K562 (cell line): ENCODE results near the gene RAP1A. TPM values are rescaled to one million over a fixed set of nuclear protein-coding genes. Genes with fewer than 3 reads are reported as not detected.
A peak's percentile ranks its signal among the peaks of the same experiment; 100 is the strongest.

Source experiments
- CEBPZ ChIP-seq: fragments of 150-350 bp; IDR thresholded peaks from 2 replicates; pipeline ENCODE4 v1.6.1; 2014; ENCODE audit warnings: low read depth, mild to moderate bottlenecking, low read length, borderline replicate concordance
- FOXA1 ChIP-seq: fragments of 450-650 bp; IDR thresholded peaks from 2 replicates; pipeline ENCODE4 v1.6.1; 2016; ENCODE audit warnings: mild to moderate bottlenecking, borderline replicate concordance
- HMBOX1 ChIP-seq: sonication (generic); IDR thresholded peaks from 2 replicates; pipeline ENCODE4 v1.6.1; 2016
- HSF4 ChIP-seq: fragments of 250-450 bp; sonication (Bioruptor Pico); IDR thresholded peaks from 2 replicates; pipeline ENCODE4 v2.1.2; 2022; ENCODE audit warnings: mild to moderate bottlenecking, moderate library complexity, borderline replicate concordance
- KAT8 ChIP-seq: fragments of 450-650 bp; IDR thresholded peaks from 2 replicates; pipeline ENCODE4 v1.6.1; 2016; ENCODE audit warnings: low read depth, mild to moderate bottlenecking
- MYC ChIP-seq, 2 experiments: fragments of 250-450 bp in 1 of 2; sonication (Bioruptor Pico) in 1 of 2; IDR thresholded peaks; 2 replicates each; pipeline versions ENCODE4 v1.5.1 to v1.6.1; 2012 to 2021; ENCODE audit warnings: low read depth in 2 of 2, borderline replicate concordance in 1 of 2, improper control_type of control experiment in 1 of 2, low read length in 1 of 2, mild to moderate bottlenecking in 1 of 2, moderate library complexity in 1 of 2
- NONO ChIP-seq, 2 experiments: fragments of 200-400 bp in 1 of 2; fragments of 450-650 bp in 1 of 2; formaldehyde crosslinking in 1 of 2; IDR thresholded peaks; 2 replicates each; pipeline ENCODE4 v1.6.1; 2017; ENCODE audit warnings: low read depth in 2 of 2, mild to moderate bottlenecking in 2 of 2, moderate library complexity in 2 of 2, low read length in 1 of 2
- NR2C1 ChIP-seq, 2 experiments: fragments of 450-650 bp; IDR thresholded peaks; 2 replicates each; pipeline ENCODE4 v1.6.1; 2017; ENCODE audit warnings: mild to moderate bottlenecking in 2 of 2, antibody characterized with exemption in 1 of 2, inconsistent platforms in 1 of 2, missing compliant biosample characterization in 1 of 2, missing genetic modification characterization in 1 of 2
- PHB ChIP-seq: fragments of 250-450 bp; sonication (Bioruptor Pico); IDR thresholded peaks from 2 replicates; pipeline ENCODE4 v1.5.0; 2021
- PML ChIP-seq: IDR thresholded peaks from 2 replicates; pipeline ENCODE4 v1.6.1; 2012; ENCODE audit warnings: low read length, inconsistent platforms
- RBM22 ChIP-seq: fragments of 200-400 bp; formaldehyde crosslinking; IDR thresholded peaks from 2 replicates; pipeline ENCODE4 v1.6.1; 2018; ENCODE audit warnings: low read length, low read depth; ENCODE audit not compliant: poor library complexity, severe bottlenecking
- SMAD4 ChIP-seq: fragments of 250-450 bp; sonication (Bioruptor Pico); conservative IDR thresholded peaks from 2 replicates; pipeline ENCODE4 v1.8.0; 2021; ENCODE audit warnings: inconsistent platforms, mild to moderate bottlenecking, moderate library complexity
- TEAD4 ChIP-seq, 2 experiments: sonication (generic) in 1 of 2; formaldehyde crosslinking in 1 of 2; IDR thresholded peaks; 2 replicates each; pipeline versions ENCODE4 v1.6.1 to v1.8.0; 2012 to 2022; ENCODE audit warnings: borderline replicate concordance in 1 of 2, inconsistent platforms in 1 of 2, low read length in 1 of 2, mild to moderate bottlenecking in 1 of 2, missing genetic modification reagents in 1 of 2
- ZFP1 ChIP-seq: fragments of 450-650 bp; formaldehyde crosslinking; IDR thresholded peaks from 2 replicates; pipeline ENCODE4 v1.4.0; 2020; ENCODE audit warnings: mild to moderate bottlenecking, mixed read lengths
- ZNF655 ChIP-seq: fragments of 250-450 bp; sonication (Bioruptor Pico); IDR thresholded peaks from 2 replicates; pipeline ENCODE4 v1.5.0; 2021
- ZNF75A ChIP-seq: fragments of 450-650 bp; formaldehyde crosslinking; IDR thresholded peaks from 2 replicates; pipeline ENCODE4 v1.4.0; 2020; ENCODE audit warnings: mild to moderate bottlenecking
- polyA plus RNA-seq, 8 experiments: library from polyadenylated mRNA; depleted of rRNA in 4 of 8; stranded (reverse) in 5 of 8; unstranded in 3 of 8; fragments of >200 nt; fragmentation: Nextera tagmentation in 2 of 8; fragmentation: Illumina TruSeq in 1 of 8; extraction: Ambion mirVana in 2 of 8; extraction: Trizol in 1 of 8; gene quantifications; 2 replicates each; pipeline versions ENCODE4 v1.2.1 to v1.2.3, GENCODE V29; 2011 to 2014; ENCODE audit warnings: inconsistent platforms in 1 of 8, missing spikeins in 1 of 8
- total RNA-seq, 7 experiments: library from RNA; depleted of rRNA in 6 of 7; stranded (reverse); fragments of >200 nt in 6 of 7; fragmentation: Illumina TruSeq in 2 of 7; extraction: Trizol in 2 of 7; gene quantifications; 2 replicates each; pipeline versions ENCODE4 v1.2.1 to v1.2.3, GENCODE V29; 2011 to 2021; ENCODE audit warnings: low replicate concordance in 1 of 7
- TF ChIP-seq, protein P1 (sequence below): sonication (generic); formaldehyde crosslinking; IDR thresholded peaks from 2 replicates; pipeline ENCODE4 v1.8.1; 2023; ENCODE audit warnings: mild to moderate bottlenecking, missing genetic modification reagents

Gene RAP1A
- total and polyA plus RNA-seq, 9 of the 15 experiments (the other 6 are each of a cell fraction or from before 2014, with no cell fraction given), result 13.4 to 86.2 (median 32.5) TPM

DNA sequence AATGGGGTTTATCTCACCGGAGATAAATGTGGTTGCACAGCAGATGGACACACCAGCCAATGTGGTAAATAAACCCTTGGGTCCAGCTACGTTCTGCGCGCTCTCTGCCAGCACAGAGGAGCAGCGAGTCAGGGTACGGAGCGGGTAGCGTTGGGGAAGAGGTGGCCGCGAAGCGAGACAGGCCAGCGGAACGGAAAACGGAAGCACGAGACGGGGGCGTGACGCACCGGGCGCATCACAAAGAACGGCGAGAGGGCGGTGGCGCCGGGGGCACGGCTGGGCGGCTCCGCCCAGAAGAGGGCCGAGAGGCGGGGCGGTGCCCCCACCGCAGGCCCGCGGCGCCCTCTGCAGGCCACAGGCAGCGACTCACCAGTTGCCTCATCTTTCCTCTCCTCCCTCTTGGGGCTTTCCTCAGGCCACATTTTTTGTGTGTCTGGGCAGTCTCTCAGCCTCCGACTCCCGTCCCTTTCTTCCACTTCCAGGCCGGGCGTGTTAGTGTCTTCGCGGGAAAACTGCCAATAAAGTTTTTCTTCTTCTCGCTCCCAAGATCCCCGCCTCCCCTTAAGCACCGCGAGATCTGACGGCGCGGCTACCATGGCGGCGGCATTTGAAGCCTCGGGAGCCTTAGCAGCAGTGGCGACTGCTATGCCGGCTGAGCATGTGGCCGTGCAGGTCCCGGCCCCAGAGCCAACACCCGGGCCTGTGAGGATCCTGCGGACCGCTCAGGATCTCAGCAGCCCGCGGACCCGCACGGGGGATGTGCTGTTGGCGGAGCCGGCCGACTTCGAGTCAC lies 135.9 kb downstream of the RAP1A start, which contains the start of gene DDX20 (continued):
- TF ChIP-seq CEBPZ, result no peak
- TF ChIP-seq, protein P1, sequence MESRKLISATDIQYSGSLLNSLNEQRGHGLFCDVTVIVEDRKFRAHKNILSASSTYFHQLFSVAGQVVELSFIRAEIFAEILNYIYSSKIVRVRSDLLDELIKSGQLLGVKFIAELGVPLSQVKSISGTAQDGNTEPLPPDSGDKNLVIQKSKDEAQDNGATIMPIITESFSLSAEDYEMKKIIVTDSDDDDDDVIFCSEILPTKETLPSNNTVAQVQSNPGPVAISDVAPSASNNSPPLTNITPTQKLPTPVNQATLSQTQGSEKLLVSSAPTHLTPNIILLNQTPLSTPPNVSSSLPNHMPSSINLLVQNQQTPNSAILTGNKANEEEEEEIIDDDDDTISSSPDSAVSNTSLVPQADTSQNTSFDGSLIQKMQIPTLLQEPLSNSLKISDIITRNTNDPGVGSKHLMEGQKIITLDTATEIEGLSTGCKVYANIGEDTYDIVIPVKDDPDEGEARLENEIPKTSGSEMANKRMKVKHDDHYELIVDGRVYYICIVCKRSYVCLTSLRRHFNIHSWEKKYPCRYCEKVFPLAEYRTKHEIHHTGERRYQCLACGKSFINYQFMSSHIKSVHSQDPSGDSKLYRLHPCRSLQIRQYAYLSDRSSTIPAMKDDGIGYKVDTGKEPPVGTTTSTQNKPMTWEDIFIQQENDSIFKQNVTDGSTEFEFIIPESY (CRISPR knock-in tag), result peak; percentile 74; the same call in 1 of the 2 replicates
- TF ChIP-seq HMBOX1, result 0 out of 2 replicates have a peak, but pooled peaks have one; percentile 20
- no peak for TF ChIP-seq PHB
- TF ChIP-seq MYC (IDR thresholded peaks at IDR 0.05; ENCODE audit: low read depth, low read length), result peak; percentile 91
- no peak; the same call in 1 of the 2 replicates for TF ChIP-seq MYC (CRISPR knock-in tag; IDR thresholded peaks at IDR 0.05; ENCODE audit: borderline replicate concordance, low read depth)
- no peak for TF ChIP-seq FOXA1
- TF ChIP-seq KAT8, result no peak
- TF ChIP-seq ZFP1 (CRISPR knock-in tag), result no peak
- peak; percentile 73 for TF ChIP-seq NR2C1 (IDR thresholded peaks at IDR 0.05)
- TF ChIP-seq NR2C1 (tag; IDR thresholded peaks at IDR 0.05), result peak; percentile 68
- peak; percentile 42 for TF ChIP-seq TEAD4 (IDR thresholded peaks at IDR 0.05; ENCODE audit: low read length)
- TF ChIP-seq TEAD4 (CRISPR knock-in tag; IDR thresholded peaks at IDR 0.05; ENCODE audit: borderline replicate concordance), result no peak
- peak in 1 of 2 experiments; percentile 69; a peak in 2 of 4 replicates for TF ChIP-seq NONO (IDR thresholded peaks at IDR 0.05; ENCODE audit: low read depth in 2 of 2, low read length in 1 of 2)
- TF ChIP-seq HSF4, result no peak
- TF ChIP-seq PML, result peak; percentile 73
- TF ChIP-seq ZNF655 (CRISPR knock-in tag), result no peak
- TF ChIP-seq SMAD4, result peak; percentile 91
- TF ChIP-seq ZNF75A (CRISPR knock-in tag), result 0 out of 2 replicates have a peak, but pooled peaks have one; percentile 5
- TF ChIP-seq RBM22, result peak; percentile 23
